ENCODE data around the gene TRAP1. TPM values are rescaled to one million over a fixed set of nuclear protein-coding genes. Genes with fewer than 3 reads are reported as not detected.

The TRAP1 gene
- total RNA-seq, 1 experiment from 2014 or later = 137 TPM

DNA sequence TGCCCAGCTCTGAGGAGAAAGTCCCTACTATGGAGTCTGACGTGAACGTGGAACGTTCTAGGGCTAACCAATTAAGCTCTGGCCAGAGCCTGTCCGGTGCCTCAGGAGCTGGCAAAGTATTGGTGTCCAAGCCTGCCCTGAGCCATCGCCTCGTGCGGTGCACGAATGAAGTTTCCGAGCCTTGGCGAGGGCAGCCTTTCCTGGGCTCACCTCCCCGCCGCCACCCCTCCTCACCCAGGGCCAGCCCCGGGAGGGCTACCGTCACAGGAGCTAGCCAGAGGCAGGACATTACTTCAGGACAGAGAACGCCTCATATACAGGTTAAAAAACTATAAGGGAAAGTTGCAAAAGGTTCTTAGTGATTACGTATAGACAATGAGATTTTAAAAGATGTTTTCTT lies 23.6 kb upstream of the TRAP1 start:
- Histone ChIP-seq H3K27ac (ENCODE audit: low read length) (no peak overlapping the region), H3K27me3 (ENCODE audit: control insufficient read depth, insufficient read depth, low read length) (no peaks in the 10 kb centered on the region), H3K4me3 (ENCODE audit: low read depth in 2 of 2, low read length in 2 of 2) (no peak overlapping the region), H3K9me3 (ENCODE audit: control insufficient read depth, insufficient read depth, low read depth, low read length) (no peaks in the 10 kb centered on the region), H3K4me1 (ENCODE audit: control insufficient read depth, insufficient read depth, low read length) (no peaks in the 10 kb centered on the region), H3K36me3 (ENCODE audit: control insufficient read depth, insufficient read depth, low read length) (peaks cover 9% of the 10 kb centered on the region)
- CTCF ChIA-PET = no interaction called here
- TF ChIP-seq TCF7L2 (IDR thresholded peaks at IDR 0.05; ENCODE audit: low read depth, low read length) = no peak
- TF ChIP-seq POLR2AphosphoS5 (IDR thresholded peaks at IDR 0.05; ENCODE audit: low read depth, low read length) = no peak
- TF ChIP-seq, protein P1, sequence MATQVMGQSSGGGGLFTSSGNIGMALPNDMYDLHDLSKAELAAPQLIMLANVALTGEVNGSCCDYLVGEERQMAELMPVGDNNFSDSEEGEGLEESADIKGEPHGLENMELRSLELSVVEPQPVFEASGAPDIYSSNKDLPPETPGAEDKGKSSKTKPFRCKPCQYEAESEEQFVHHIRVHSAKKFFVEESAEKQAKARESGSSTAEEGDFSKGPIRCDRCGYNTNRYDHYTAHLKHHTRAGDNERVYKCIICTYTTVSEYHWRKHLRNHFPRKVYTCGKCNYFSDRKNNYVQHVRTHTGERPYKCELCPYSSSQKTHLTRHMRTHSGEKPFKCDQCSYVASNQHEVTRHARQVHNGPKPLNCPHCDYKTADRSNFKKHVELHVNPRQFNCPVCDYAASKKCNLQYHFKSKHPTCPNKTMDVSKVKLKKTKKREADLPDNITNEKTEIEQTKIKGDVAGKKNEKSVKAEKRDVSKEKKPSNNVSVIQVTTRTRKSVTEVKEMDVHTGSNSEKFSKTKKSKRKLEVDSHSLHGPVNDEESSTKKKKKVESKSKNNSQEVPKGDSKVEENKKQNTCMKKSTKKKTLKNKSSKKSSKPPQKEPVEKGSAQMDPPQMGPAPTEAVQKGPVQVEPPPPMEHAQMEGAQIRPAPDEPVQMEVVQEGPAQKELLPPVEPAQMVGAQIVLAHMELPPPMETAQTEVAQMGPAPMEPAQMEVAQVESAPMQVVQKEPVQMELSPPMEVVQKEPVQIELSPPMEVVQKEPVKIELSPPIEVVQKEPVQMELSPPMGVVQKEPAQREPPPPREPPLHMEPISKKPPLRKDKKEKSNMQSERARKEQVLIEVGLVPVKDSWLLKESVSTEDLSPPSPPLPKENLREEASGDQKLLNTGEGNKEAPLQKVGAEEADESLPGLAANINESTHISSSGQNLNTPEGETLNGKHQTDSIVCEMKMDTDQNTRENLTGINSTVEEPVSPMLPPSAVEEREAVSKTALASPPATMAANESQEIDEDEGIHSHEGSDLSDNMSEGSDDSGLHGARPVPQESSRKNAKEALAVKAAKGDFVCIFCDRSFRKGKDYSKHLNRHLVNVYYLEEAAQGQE (IDR thresholded peaks at IDR 0.05; ENCODE audit: insufficient read depth in 1 of 2, low read depth in 2 of 2, low read length in 1 of 2) = no peak
- TF ChIP-seq, protein P2, sequence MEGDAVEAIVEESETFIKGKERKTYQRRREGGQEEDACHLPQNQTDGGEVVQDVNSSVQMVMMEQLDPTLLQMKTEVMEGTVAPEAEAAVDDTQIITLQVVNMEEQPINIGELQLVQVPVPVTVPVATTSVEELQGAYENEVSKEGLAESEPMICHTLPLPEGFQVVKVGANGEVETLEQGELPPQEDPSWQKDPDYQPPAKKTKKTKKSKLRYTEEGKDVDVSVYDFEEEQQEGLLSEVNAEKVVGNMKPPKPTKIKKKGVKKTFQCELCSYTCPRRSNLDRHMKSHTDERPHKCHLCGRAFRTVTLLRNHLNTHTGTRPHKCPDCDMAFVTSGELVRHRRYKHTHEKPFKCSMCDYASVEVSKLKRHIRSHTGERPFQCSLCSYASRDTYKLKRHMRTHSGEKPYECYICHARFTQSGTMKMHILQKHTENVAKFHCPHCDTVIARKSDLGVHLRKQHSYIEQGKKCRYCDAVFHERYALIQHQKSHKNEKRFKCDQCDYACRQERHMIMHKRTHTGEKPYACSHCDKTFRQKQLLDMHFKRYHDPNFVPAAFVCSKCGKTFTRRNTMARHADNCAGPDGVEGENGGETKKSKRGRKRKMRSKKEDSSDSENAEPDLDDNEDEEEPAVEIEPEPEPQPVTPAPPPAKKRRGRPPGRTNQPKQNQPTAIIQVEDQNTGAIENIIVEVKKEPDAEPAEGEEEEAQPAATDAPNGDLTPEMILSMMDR (IDR thresholded peaks at IDR 0.05) = no peak
- TF ChIP-seq SIN3A (IDR thresholded peaks at IDR 0.05; ENCODE audit: borderline replicate concordance, insufficient read depth, low read depth, low read length) = no peak
- ATAC-seq (no peak), DNase-seq (ENCODE audit: low read depth, low spot score) (no peak)
- POLR2A ChIA-PET = no interaction called here
- intact Hi-C loops (cut with micrococcal nuclease; ENCODE audit: unreplicated experiment) (no loop called here), in situ Hi-C loops (cut with HindIII; ENCODE audit: low pct_unique_long_range_greater_than_20kb, low sequenced_read_pairs) (no loop called here)
- no TSS peak for BruUV-seq (replicated peaks)

DNA sequence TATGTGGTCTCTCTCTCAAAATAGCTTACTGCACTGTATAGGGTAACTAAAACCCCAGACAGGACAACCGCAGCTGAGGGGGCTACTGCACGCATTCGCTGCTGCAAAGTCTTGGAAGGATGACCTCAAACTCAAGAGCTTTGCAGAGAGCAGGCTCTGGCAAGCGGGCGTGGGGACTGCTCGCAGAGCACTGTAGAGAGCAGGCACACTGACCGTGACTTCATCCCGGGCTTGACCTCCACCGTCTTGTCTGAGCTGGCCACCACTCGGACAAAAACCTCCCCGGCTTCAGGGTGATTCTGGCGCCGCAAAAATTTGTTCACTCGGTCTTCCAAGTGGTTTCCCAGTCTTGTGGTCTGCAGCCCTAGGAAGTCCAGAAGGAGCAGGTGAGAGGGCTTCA lies 22.9 kb upstream of the TRAP1 start:
- ChIA-PET CTCF (no interaction called here), POLR2A (no interaction called here)

More for the DNA sequence above, 22.9 kb upstream of the TRAP1 start:
- TF ChIP-seq, protein P1 (IDR thresholded peaks at IDR 0.05; ENCODE audit: insufficient read depth in 1 of 2, low read depth in 2 of 2, low read length in 1 of 2) = no peak
- TF ChIP-seq, protein P2 (IDR thresholded peaks at IDR 0.05) = no peak
- TF ChIP-seq TCF7L2 (IDR thresholded peaks at IDR 0.05; ENCODE audit: low read depth, low read length) (no peak), SIN3A (IDR thresholded peaks at IDR 0.05; ENCODE audit: borderline replicate concordance, insufficient read depth, low read depth, low read length) (no peak), POLR2AphosphoS5 (IDR thresholded peaks at IDR 0.05; ENCODE audit: low read depth, low read length) (no peak)
- DNase-seq (ENCODE audit: low read depth, low spot score) (no peak), ATAC-seq (no peak)
- in situ Hi-C loops (cut with HindIII; ENCODE audit: low pct_unique_long_range_greater_than_20kb, low sequenced_read_pairs) = no loop called here
- Histone ChIP-seq H3K4me3 (ENCODE audit: low read depth in 2 of 2, low read length in 2 of 2) (no peak overlapping the region), H3K27ac (ENCODE audit: low read length) (no peak overlapping the region), H3K9me3 (ENCODE audit: control insufficient read depth, insufficient read depth, low read depth, low read length) (no peaks in the 10 kb centered on the region), H3K36me3 (ENCODE audit: control insufficient read depth, insufficient read depth, low read length) (peaks cover 10% of the 10 kb centered on the region), H3K4me1 (ENCODE audit: control insufficient read depth, insufficient read depth, low read length) (no peaks in the 10 kb centered on the region), H3K27me3 (ENCODE audit: control insufficient read depth, insufficient read depth, low read length) (no peaks in the 10 kb centered on the region)
- no TSS peak for BruUV-seq (replicated peaks)
- intact Hi-C loops (cut with micrococcal nuclease; ENCODE audit: unreplicated experiment) = no loop called here

Measured in Panc1 (cell line).